ENCODE measurements around the gene DUS3L. TPM values are rescaled to one million over a fixed set of nuclear protein-coding genes. Genes with fewer than 3 reads are reported as not detected.

DUS3L gene
- total RNA-seq, 3 donors from 2014 or later (not counting 1 experiment from before 2014, with no cell fraction given), result 116 to 140 (median 128) TPM

GRCh38 chr19:5818594-5818993, 27.6 kb upstream of the DUS3L start:
- TF ChIP-seq, protein P1, sequence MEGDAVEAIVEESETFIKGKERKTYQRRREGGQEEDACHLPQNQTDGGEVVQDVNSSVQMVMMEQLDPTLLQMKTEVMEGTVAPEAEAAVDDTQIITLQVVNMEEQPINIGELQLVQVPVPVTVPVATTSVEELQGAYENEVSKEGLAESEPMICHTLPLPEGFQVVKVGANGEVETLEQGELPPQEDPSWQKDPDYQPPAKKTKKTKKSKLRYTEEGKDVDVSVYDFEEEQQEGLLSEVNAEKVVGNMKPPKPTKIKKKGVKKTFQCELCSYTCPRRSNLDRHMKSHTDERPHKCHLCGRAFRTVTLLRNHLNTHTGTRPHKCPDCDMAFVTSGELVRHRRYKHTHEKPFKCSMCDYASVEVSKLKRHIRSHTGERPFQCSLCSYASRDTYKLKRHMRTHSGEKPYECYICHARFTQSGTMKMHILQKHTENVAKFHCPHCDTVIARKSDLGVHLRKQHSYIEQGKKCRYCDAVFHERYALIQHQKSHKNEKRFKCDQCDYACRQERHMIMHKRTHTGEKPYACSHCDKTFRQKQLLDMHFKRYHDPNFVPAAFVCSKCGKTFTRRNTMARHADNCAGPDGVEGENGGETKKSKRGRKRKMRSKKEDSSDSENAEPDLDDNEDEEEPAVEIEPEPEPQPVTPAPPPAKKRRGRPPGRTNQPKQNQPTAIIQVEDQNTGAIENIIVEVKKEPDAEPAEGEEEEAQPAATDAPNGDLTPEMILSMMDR (IDR thresholded peaks at IDR 0.05), result no peak

GRCh38 chr19:5817218-5817617, 26.3 kb upstream of the DUS3L start:
- Histone ChIP-seq H3K36me3 (ENCODE audit: control insufficient read depth, insufficient read depth, low read length) (no peaks in the 10 kb centered on the region), H3K27ac (ENCODE audit: low read length) (no peak overlapping the region), H3K9me3 (ENCODE audit: control insufficient read depth, insufficient read depth, low read length) (no peaks in the 10 kb centered on the region), H3K27me3 (ENCODE audit: control insufficient read depth, insufficient read depth, low read length) (no peaks in the 10 kb centered on the region), H3K4me3 (ENCODE audit: low read length) (no peak overlapping the region), H3K4me1 (ENCODE audit: control insufficient read depth, insufficient read depth, low read length) (no peaks in the 10 kb centered on the region)
- TF ChIP-seq, protein P1 (IDR thresholded peaks at IDR 0.05), result no peak
- DNase-seq (no peak), ATAC-seq (no peak)
- H3K27ac Mint-ChIP-seq, result no peak overlapping the region
- intact Hi-C loops (cut with micrococcal nuclease), result no loop called here
- no peak overlapping the region for H3K4me3 Mint-ChIP-seq
- peaks cover 0 to 13% of the 10 kb centered on the region in 2 donors for H3K27me3 Mint-ChIP-seq (ENCODE audit: low read depth in 2 of 2)
- WGBS (ENCODE audit: insufficient coverage), result 96% methylated on average over 2 of the region's 2 CpGs
- H3K36me3 Mint-ChIP-seq, result no peaks in the 10 kb centered on the region
- H3K4me1 Mint-ChIP-seq, result peaks cover 0 to 4% of the 10 kb centered on the region in 2 donors
- no peaks in the 10 kb centered on the region for H3K9me3 Mint-ChIP-seq

More at GRCh38 chr19:5818594-5818993, 27.6 kb upstream of the DUS3L start:
- H3K9me3 ChIP-seq (ENCODE audit: control insufficient read depth, insufficient read depth, low read length), result no peaks in the 10 kb centered on the region
- Mint-ChIP-seq H3K4me1 (peaks cover 0 to 4% of the 10 kb centered on the region in 2 donors), H3K27me3 (ENCODE audit: low read depth in 2 of 2) (peaks cover 0 to 13% of the 10 kb centered on the region in 2 donors), H3K4me3 (no peak overlapping the region), H3K27ac (no peak overlapping the region), H3K36me3 (no peaks in the 10 kb centered on the region), H3K9me3 (no peaks in the 10 kb centered on the region)
- H3K27me3 ChIP-seq (ENCODE audit: control insufficient read depth, insufficient read depth, low read length), result no peaks in the 10 kb centered on the region
- no peaks in the 10 kb centered on the region for H3K4me1 ChIP-seq (ENCODE audit: control insufficient read depth, insufficient read depth, low read length)
- H3K36me3 ChIP-seq (ENCODE audit: control insufficient read depth, insufficient read depth, low read length), result no peaks in the 10 kb centered on the region
- no peak overlapping the region for H3K27ac ChIP-seq (ENCODE audit: low read length)
- H3K4me3 ChIP-seq (ENCODE audit: low read length), result no peak overlapping the region
- intact Hi-C loops (cut with micrococcal nuclease), result no loop called here
- no peak for DNase-seq
- ATAC-seq, result no peak
- 83% methylated on average over 10 of the region's 10 CpGs for WGBS (ENCODE audit: insufficient coverage)

DNA sequence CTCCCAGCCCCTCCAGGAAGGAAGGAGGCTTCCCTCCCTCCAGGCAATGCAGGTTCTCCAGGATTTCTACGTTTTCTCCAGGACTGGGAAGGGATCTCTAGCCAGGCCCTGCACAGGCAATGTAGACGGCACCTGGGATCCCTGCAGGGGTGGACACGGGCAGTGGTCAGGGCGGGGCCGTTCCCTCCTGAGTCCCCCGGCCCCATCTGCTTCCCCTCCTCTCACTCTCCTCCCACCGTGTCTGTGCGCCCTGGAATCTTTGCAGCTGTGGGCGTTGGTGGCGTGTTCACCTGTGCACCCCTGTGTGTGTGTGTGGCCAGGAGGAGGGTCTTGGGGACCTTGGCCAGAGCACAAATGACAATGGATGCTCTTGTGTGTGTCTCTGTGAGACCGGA, 23.9 kb upstream of the DUS3L start:
- Histone ChIP-seq H3K4me3 (ENCODE audit: low read length) (no peak overlapping the region), H3K9me3 (ENCODE audit: control insufficient read depth, insufficient read depth, low read length) (no peaks in the 10 kb centered on the region), H3K27me3 (ENCODE audit: control insufficient read depth, insufficient read depth, low read length) (no peaks in the 10 kb centered on the region), H3K36me3 (ENCODE audit: control insufficient read depth, insufficient read depth, low read length) (no peaks in the 10 kb centered on the region), H3K27ac (ENCODE audit: low read length) (no peak overlapping the region), H3K4me1 (ENCODE audit: control insufficient read depth, insufficient read depth, low read length) (no peaks in the 10 kb centered on the region)
- Mint-ChIP-seq H3K27ac (no peak overlapping the region), H3K9me3 (no peaks in the 10 kb centered on the region), H3K36me3 (no peaks in the 10 kb centered on the region), H3K4me3 (no peak overlapping the region), H3K4me1 (no peaks in the 10 kb centered on the region), H3K27me3 (ENCODE audit: low read depth in 2 of 2) (peaks cover 0 to 10% of the 10 kb centered on the region in 2 donors)
- TF ChIP-seq, protein P1 (IDR thresholded peaks at IDR 0.05), result no peak
- ATAC-seq (no peak), DNase-seq (no peak)
- WGBS (ENCODE audit: insufficient coverage), result 64% methylated on average over 9 of the region's 11 CpGs
- intact Hi-C loops (cut with micrococcal nuclease), result no loop called here

DNA sequence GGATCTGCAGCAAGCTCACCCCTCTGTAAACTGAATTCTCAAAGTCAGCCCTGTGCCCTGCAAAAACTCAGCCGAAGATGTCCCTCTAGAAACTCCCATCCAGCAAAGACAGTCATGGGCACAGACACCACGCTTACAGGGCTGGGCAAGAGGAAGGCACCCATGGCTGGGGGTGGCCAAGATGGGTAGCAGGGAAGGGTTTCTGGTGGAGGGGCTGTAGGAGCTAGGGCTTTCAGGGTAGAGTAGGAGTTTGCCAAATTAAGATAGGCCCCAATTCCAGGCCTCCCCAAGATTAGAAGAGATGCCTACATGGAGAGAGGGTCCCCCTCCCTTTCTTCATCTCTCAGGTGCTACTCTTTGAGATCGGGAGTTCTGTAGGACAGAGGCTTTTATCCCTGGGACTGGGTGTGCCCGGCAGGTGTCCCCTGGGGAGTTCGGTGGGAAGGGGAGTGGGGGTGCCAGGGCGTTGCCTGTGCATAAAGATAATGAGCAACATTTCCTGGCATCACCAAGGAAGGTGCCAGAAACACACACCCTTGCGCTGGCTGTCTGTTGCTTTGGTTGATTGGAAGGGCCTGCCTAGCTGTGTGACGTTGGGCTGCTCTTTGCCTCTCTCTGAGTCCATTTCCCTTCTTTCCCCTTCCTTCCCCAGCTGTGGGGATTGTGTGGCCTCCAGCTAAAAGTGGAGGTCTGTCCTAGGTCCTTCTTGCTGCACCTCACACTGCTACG, 23.3 kb upstream of the DUS3L start:
- Histone ChIP-seq H3K27ac (ENCODE audit: low read length) (no peak overlapping the region), H3K4me3 (ENCODE audit: low read length) (no peak overlapping the region), H3K36me3 (ENCODE audit: control insufficient read depth, insufficient read depth, low read length) (no peaks in the 10 kb centered on the region), H3K9me3 (ENCODE audit: control insufficient read depth, insufficient read depth, low read length) (no peaks in the 10 kb centered on the region), H3K27me3 (ENCODE audit: control insufficient read depth, insufficient read depth, low read length) (no peaks in the 10 kb centered on the region), H3K4me1 (ENCODE audit: control insufficient read depth, insufficient read depth, low read length) (no peaks in the 10 kb centered on the region)
- Mint-ChIP-seq H3K27ac (no peak overlapping the region), H3K36me3 (no peaks in the 10 kb centered on the region), H3K4me1 (no peaks in the 10 kb centered on the region), H3K27me3 (ENCODE audit: low read depth in 2 of 2) (peaks cover 0 to 10% of the 10 kb centered on the region in 2 donors), H3K4me3 (no peak overlapping the region), H3K9me3 (no peaks in the 10 kb centered on the region)
- TF ChIP-seq, protein P1 (IDR thresholded peaks at IDR 0.05), result no peak
- intact Hi-C loops (cut with micrococcal nuclease), result no loop called here
- WGBS (ENCODE audit: insufficient coverage), result 71% methylated on average over 9 of the region's 9 CpGs
- ATAC-seq, result no peak
- DNase-seq, result no peak
